ENCODE data around the gene SLIT3. TPM values are rescaled to one million over a fixed set of nuclear protein-coding genes. Genes with fewer than 3 reads are reported as not detected.
"Not testable (repeated sequence)": the region's sequence is repeated elsewhere in the genome, so short reads cannot be mapped to it uniquely, and the experiment has no call there.

SLIT3 gene
- polyA plus RNA-seq, 1 of the 3 experiments (the other 2 are of a cell fraction), result 119 TPM

- H3F3A ChIP-seq (replicated peaks; ENCODE audit: insufficient read depth); H3K27me3 ChIP-seq (ENCODE audit: insufficient read depth); H3K79me2 ChIP-seq (ENCODE audit: insufficient read depth); H3K4me2 ChIP-seq; H3K9me2 ChIP-seq; DNase-seq; H3K27ac ChIP-seq (ENCODE audit: low read depth in 2 of 2, low read length in 1 of 2); POLR2A ChIA-PET; H2AFZ ChIP-seq (ENCODE audit: low read depth); H3K4me3 ChIP-seq (ENCODE audit: low read depth in 2 of 2, low read length in 1 of 2); H3K9ac ChIP-seq; H3K9me3 ChIP-seq; H4K20me1 ChIP-seq (ENCODE audit: insufficient read depth): not testable (repeated sequence)
- 71% methylated on average over 2 of the region's 2 CpGs for WGBS (ENCODE audit: low lambda C conversion rate)
- peaks cover 9 to 39% of the 10 kb centered on the region in 2 experiments for H3K36me3 ChIP-seq (replicated peaks in 1 of 2; ENCODE audit: control insufficient read depth in 1 of 2, insufficient read depth in 2 of 2, low read length in 1 of 2)
- CTCF ChIA-PET, result interaction anchor here (1.5 to 1.8 kb wide), 2 partner anchors 10 to 44 kb away, joined by 5 to 6 read pairs; no protein-coding TSS in a partner anchor
- H3K4me1 ChIP-seq (ENCODE audit: control insufficient read depth in 1 of 2, insufficient read depth in 2 of 2, low read depth in 1 of 2, low read length in 1 of 2), result peaks cover 0 to 43% of the 10 kb centered on the region in 2 experiments; a peak in 2 of 4 replicates
These were observed 195.4 kb downstream of the SLIT3 start for GRCh38 chr5:169105582-169105981.

- Histone ChIP-seq H3K27me3 (ENCODE audit: insufficient read depth) (no peaks in the 10 kb centered on the region), H4K20me1 (ENCODE audit: insufficient read depth) (no peaks in the 10 kb centered on the region), H3K27ac (ENCODE audit: low read depth in 2 of 2, low read length in 1 of 2) (no peak overlapping the region), H3K4me3 (ENCODE audit: low read depth in 2 of 2, low read length in 1 of 2) (no peak overlapping the region), H3K36me3 (replicated peaks in 1 of 2; ENCODE audit: control insufficient read depth in 1 of 2, insufficient read depth in 2 of 2, low read length in 1 of 2) (peaks cover 7 to 41% of the 10 kb centered on the region in 2 experiments), H3K9me2 (no peaks in the 10 kb centered on the region), H3K9me3 (no peaks in the 10 kb centered on the region), H3K4me2 (no peak overlapping the region), H3F3A (replicated peaks; ENCODE audit: insufficient read depth) (no peaks in the 10 kb centered on the region), H3K4me1 (ENCODE audit: control insufficient read depth in 1 of 2, insufficient read depth in 2 of 2, low read depth in 1 of 2, low read length in 1 of 2) (peaks cover 0 to 48% of the 10 kb centered on the region in 2 experiments; a peak in 2 of 4 replicates), H3K9ac (no peak overlapping the region), H2AFZ (ENCODE audit: low read depth) (no peak overlapping the region), H3K79me2 (ENCODE audit: insufficient read depth) (no peaks in the 10 kb centered on the region)
- ChIA-PET CTCF (interaction anchor here (1.1 to 1.5 kb wide), 2 partner anchors 44 to 117 kb away, joined by 3 to 6 read pairs; no protein-coding TSS in a partner anchor), POLR2A (no interaction called here)
- no peak for TF ChIP-seq FOXM1 (IDR thresholded peaks at IDR 0.05; ENCODE audit: low read depth)
- no peak for TF ChIP-seq USF1 (IDR thresholded peaks at IDR 0.05; ENCODE audit: borderline replicate concordance, low read depth)
- DNase-seq, result no peak
- 88% methylated on average over 15 of the region's 15 CpGs for WGBS (ENCODE audit: low lambda C conversion rate)
These were observed 195.9 kb downstream of the SLIT3 start for GRCh38 chr5:169104937-169105494.

- no peaks in the 10 kb centered on the region for H3K27me3 ChIP-seq (ENCODE audit: insufficient read depth)
- CTCF ChIA-PET, result interaction anchor here (1.1 kb wide), 1 partner anchor 116 kb away, joined by 3 read pairs; no protein-coding TSS in a partner anchor
- no peak overlapping the region for H3K9ac ChIP-seq
- no peaks in the 10 kb centered on the region for H3K79me2 ChIP-seq (ENCODE audit: insufficient read depth)
- peak overlapping the region in 1 of 2 experiments; percentile 34; a peak in 1 of 4 replicates for H3K27ac ChIP-seq (ENCODE audit: low read depth in 2 of 2, low read length in 1 of 2)
- TF ChIP-seq FOXM1 (IDR thresholded peaks at IDR 0.05; ENCODE audit: low read depth) (no peak), FOXJ3 (CRISPR knock-in tag; IDR thresholded peaks at IDR 0.05) (no peak), MAX (IDR thresholded peaks at IDR 0.05; ENCODE audit: low read depth) (no peak)
- peaks cover 0 to 59% of the 10 kb centered on the region in 2 experiments; a peak in 2 of 4 replicates for H3K4me1 ChIP-seq (ENCODE audit: control insufficient read depth in 1 of 2, insufficient read depth in 2 of 2, low read depth in 1 of 2, low read length in 1 of 2)
- H3K36me3 ChIP-seq (replicated peaks in 1 of 2; ENCODE audit: control insufficient read depth in 1 of 2, insufficient read depth in 2 of 2, low read length in 1 of 2), result peaks cover 3 to 39% of the 10 kb centered on the region in 2 experiments
- no peaks in the 10 kb centered on the region for H3K9me3 ChIP-seq
- no peak for DNase-seq
- H3F3A ChIP-seq (replicated peaks; ENCODE audit: insufficient read depth), result no peaks in the 10 kb centered on the region
- 83% methylated on average over 9 of the region's 11 CpGs for WGBS (ENCODE audit: low lambda C conversion rate)
- no peaks in the 10 kb centered on the region for H3K9me2 ChIP-seq
- H2AFZ ChIP-seq (ENCODE audit: low read depth), result no peak overlapping the region
- POLR2A ChIA-PET, result interaction anchor here (1.0 kb wide), 1 partner anchor 11 kb away, joined by 3 read pairs; no protein-coding TSS in a partner anchor
- H4K20me1 ChIP-seq (ENCODE audit: insufficient read depth), result no peaks in the 10 kb centered on the region
- H3K4me2 ChIP-seq, result no peak overlapping the region
- H3K4me3 ChIP-seq (ENCODE audit: low read depth in 2 of 2, low read length in 1 of 2), result no peak overlapping the region
These were observed 197.3 kb downstream of the SLIT3 start for GRCh38 chr5:169103586-169104181.

Measured in SK-N-SH (cell line).